A549 (cell line): ENCODE results near the gene MLLT1.

Experiments used
- EP300 ChIP-seq, 2 experiments: fragments of >200 bp; sonication (Bioruptor Twin); formaldehyde crosslinking; IDR thresholded peaks; 2 replicates in 1 of 2; 3 replicates in 1 of 2; pipeline ENCODE4 v1.6.1; 2016 to 2017
- NPAS2 ChIP-seq: fragments of 250-450 bp; sonication (Bioruptor Pico); IDR thresholded peaks from 2 replicates; pipeline ENCODE4 v1.8.0; 2022; ENCODE audit warnings: mild to moderate bottlenecking, moderate library complexity, borderline replicate concordance
- POLR2A ChIP-seq: IDR thresholded peaks from 2 replicates; pipeline ENCODE4 v1.6.1; 2012; ENCODE audit warnings: mild to moderate bottlenecking, low read length
- RFX5 ChIP-seq: fragments of 450-650 bp; IDR thresholded peaks from 2 replicates; pipeline ENCODE4 v1.7.1; 2014; ENCODE audit warnings: antibody characterized with exemption, mild to moderate bottlenecking, moderate library complexity
- TF ChIP-seq, protein P1 (sequence below): fragments of >200 bp; sonication (Bioruptor Twin); formaldehyde crosslinking; IDR thresholded peaks from 3 replicates; pipeline ENCODE4 v1.5.1; 2016

DNA sequence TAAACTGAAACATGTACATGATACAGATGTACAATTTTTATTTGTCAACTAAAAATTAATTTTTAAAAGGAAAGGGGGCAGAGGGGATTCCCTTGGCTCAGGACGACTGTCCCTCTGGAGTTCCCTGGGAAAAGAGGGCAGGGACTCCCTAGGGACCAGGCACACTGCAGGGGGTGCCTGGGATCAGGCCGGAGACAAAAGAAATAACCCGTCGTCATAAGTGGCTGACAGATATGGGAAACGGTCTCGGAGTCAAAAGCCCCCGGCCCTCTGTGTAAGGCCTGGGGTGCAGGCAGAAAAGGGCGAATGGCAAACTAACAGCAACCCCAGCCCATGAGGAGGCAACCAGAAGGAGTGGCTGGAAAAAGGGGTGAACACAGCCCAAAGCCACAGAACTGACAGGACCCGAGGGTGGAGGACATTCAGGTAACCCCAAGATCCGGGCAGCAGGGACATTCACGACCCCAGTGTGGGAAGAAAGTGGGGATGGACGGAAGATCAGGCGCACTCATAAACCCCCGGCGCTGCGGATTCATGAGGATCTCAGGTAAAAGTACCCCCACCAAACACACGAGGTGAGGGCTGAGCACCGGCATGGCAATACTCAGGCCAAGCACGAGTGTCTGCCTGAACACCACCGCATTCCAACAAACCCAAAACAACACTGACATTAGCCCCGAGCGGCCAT lies 6.7 kb downstream of the MLLT1 start:
- TF ChIP-seq EP300 (IDR thresholded peaks at IDR 0.05) (no peak), POLR2A (no peak), NPAS2 (CRISPR knock-in tag) (no peak), RFX5 (no peak)
- TF ChIP-seq, protein P1, sequence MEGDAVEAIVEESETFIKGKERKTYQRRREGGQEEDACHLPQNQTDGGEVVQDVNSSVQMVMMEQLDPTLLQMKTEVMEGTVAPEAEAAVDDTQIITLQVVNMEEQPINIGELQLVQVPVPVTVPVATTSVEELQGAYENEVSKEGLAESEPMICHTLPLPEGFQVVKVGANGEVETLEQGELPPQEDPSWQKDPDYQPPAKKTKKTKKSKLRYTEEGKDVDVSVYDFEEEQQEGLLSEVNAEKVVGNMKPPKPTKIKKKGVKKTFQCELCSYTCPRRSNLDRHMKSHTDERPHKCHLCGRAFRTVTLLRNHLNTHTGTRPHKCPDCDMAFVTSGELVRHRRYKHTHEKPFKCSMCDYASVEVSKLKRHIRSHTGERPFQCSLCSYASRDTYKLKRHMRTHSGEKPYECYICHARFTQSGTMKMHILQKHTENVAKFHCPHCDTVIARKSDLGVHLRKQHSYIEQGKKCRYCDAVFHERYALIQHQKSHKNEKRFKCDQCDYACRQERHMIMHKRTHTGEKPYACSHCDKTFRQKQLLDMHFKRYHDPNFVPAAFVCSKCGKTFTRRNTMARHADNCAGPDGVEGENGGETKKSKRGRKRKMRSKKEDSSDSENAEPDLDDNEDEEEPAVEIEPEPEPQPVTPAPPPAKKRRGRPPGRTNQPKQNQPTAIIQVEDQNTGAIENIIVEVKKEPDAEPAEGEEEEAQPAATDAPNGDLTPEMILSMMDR, result no peak
